KOPT-K1 (cell line): ENCODE data around the gene ERC2.

Source experiments
- H3K27ac ChIP-seq: fragments of 200-600 bp; sonication (generic); 2 replicates; pipeline ENCODE4 v1.5.1; 2016; ENCODE audit warnings: antibody characterized with exemption, mild to moderate bottlenecking, low read depth, low read length; ENCODE audit not compliant: poor library complexity, severe bottlenecking
- H3K36me3 ChIP-seq: fragments of 200-600 bp; sonication (generic); 2 replicates; pipeline ENCODE4 v1.5.1; 2017; ENCODE audit warnings: antibody characterized with exemption, mild to moderate bottlenecking, low read length, moderate library complexity; ENCODE audit not compliant: insufficient read depth
- H3K9me3 ChIP-seq: fragments of 200-600 bp; sonication (generic); 2 replicates; pipeline ENCODE4 v1.5.1; 2017; ENCODE audit warnings: antibody characterized with exemption, low read length, mild to moderate bottlenecking; ENCODE audit not compliant: insufficient read depth, poor library complexity, severe bottlenecking

ERC2 gene

GRCh38 chr3:56238299-56238698 is 230.0 kb downstream of the ERC2 start:
- H3K36me3 ChIP-seq: no peaks in the 10 kb centered on the region
- H3K27ac ChIP-seq: no peak overlapping the region
- H3K9me3 ChIP-seq: no peaks in the 10 kb centered on the region

GRCh38 chr3:56233742-56234141 is 234.5 kb downstream of the ERC2 start:
- H3K9me3 ChIP-seq: no peaks in the 10 kb centered on the region
- H3K27ac ChIP-seq: no peak overlapping the region
- no peaks in the 10 kb centered on the region for H3K36me3 ChIP-seq

- no peaks in the 10 kb centered on the region for H3K9me3 ChIP-seq
- H3K36me3 ChIP-seq: no peaks in the 10 kb centered on the region
- H3K27ac ChIP-seq: no peak overlapping the region
Measured at GRCh38 chr3:56229311-56229710, 239.0 kb downstream of the ERC2 start.

GRCh38 chr3:56222866-56223265 is 245.4 kb downstream of the ERC2 start:
- H3K9me3 ChIP-seq: no peaks in the 10 kb centered on the region
- no peaks in the 10 kb centered on the region for H3K36me3 ChIP-seq
- H3K27ac ChIP-seq: no peak overlapping the region

GRCh38 chr3:56219894-56220805 is 248.1 kb downstream of the ERC2 start:
- H3K27ac ChIP-seq: no peak overlapping the region

GRCh38 chr3:56209982-56210751 is 258.1 kb downstream of the ERC2 start:
- Histone ChIP-seq H3K27ac (no peak overlapping the region), H3K36me3 (no peaks in the 10 kb centered on the region), H3K9me3 (no peaks in the 10 kb centered on the region)

More at GRCh38 chr3:56219894-56220805, 248.1 kb downstream of the ERC2 start:
- no peaks in the 10 kb centered on the region for H3K36me3 ChIP-seq
- no peaks in the 10 kb centered on the region for H3K9me3 ChIP-seq

- Histone ChIP-seq H3K27ac (no peak overlapping the region), H3K36me3 (no peaks in the 10 kb centered on the region), H3K9me3 (no peaks in the 10 kb centered on the region)
Measured at GRCh38 chr3:56207922-56208321, 260.3 kb downstream of the ERC2 start.

GRCh38 chr3:56205406-56205805 is 262.9 kb downstream of the ERC2 start:
- Histone ChIP-seq H3K36me3 (no peaks in the 10 kb centered on the region), H3K9me3 (no peaks in the 10 kb centered on the region), H3K27ac (no peak overlapping the region)

GRCh38 chr3:56202997-56203396 is 265.3 kb downstream of the ERC2 start:
- no peaks in the 10 kb centered on the region for H3K36me3 ChIP-seq
- H3K27ac ChIP-seq: no peak overlapping the region
- H3K9me3 ChIP-seq: no peaks in the 10 kb centered on the region

GRCh38 chr3:56201407-56201806 is 266.9 kb downstream of the ERC2 start:
- Histone ChIP-seq H3K27ac (no peak overlapping the region), H3K9me3 (no peaks in the 10 kb centered on the region), H3K36me3 (no peaks in the 10 kb centered on the region)

- Histone ChIP-seq H3K27ac (no peak overlapping the region), H3K36me3 (no peaks in the 10 kb centered on the region), H3K9me3 (no peaks in the 10 kb centered on the region)
Measured at GRCh38 chr3:56200251-56200650, 268.0 kb downstream of the ERC2 start.

GRCh38 chr3:56197991-56198390 is 270.3 kb downstream of the ERC2 start:
- Histone ChIP-seq H3K36me3 (no peaks in the 10 kb centered on the region), H3K27ac (no peak overlapping the region), H3K9me3 (no peaks in the 10 kb centered on the region)

- Histone ChIP-seq H3K36me3 (no peaks in the 10 kb centered on the region), H3K27ac (no peak overlapping the region), H3K9me3 (no peaks in the 10 kb centered on the region)
Measured at GRCh38 chr3:56197259-56197965, 270.9 kb downstream of the ERC2 start.

- no peaks in the 10 kb centered on the region for H3K36me3 ChIP-seq
- no peak overlapping the region for H3K27ac ChIP-seq
- H3K9me3 ChIP-seq: no peaks in the 10 kb centered on the region
Measured at GRCh38 chr3:56196700-56197099, 271.6 kb downstream of the ERC2 start.

GRCh38 chr3:56193519-56193918 is 274.7 kb downstream of the ERC2 start:
- Histone ChIP-seq H3K36me3 (no peaks in the 10 kb centered on the region), H3K9me3 (no peaks in the 10 kb centered on the region), H3K27ac (no peak overlapping the region)
